Mesenchymal stem cell (in vitro differentiated cells and primary cell): ENCODE results near the gene DHX30.

Source experiments
- DNase-seq: peaks from one replicate; pipeline ENCODE4 v3.0.0-alpha.2; 2013
- H2AFZ ChIP-seq: one replicate; pipeline ENCODE4 v1.6.1; 2013; ENCODE audit warnings: low read depth, mild to moderate bottlenecking, control low read depth, inconsistent platforms, low read length, moderate library complexity
- H2AK5ac ChIP-seq: 2 replicates; pipeline ENCODE4 v1.6.1; 2013; ENCODE audit warnings: low read length, moderate library complexity, mild to moderate bottlenecking, inconsistent platforms; ENCODE audit not compliant: severe bottlenecking
- H2BK120ac ChIP-seq: one replicate; pipeline ENCODE4 v1.6.1; 2013; ENCODE audit warnings: low read depth, mild to moderate bottlenecking, inconsistent platforms, low read length, moderate library complexity
- H2BK12ac ChIP-seq, 2 experiments: one replicate each; pipeline ENCODE4 v1.6.1; 2013; ENCODE audit warnings: inconsistent platforms in 2 of 2, low read length in 2 of 2, mild to moderate bottlenecking in 2 of 2, moderate library complexity in 2 of 2, control low read depth in 1 of 2
- H2BK15ac ChIP-seq: one replicate; pipeline ENCODE4 v1.6.1; 2013; ENCODE audit warnings: mild to moderate bottlenecking, low read depth, inconsistent platforms; ENCODE audit not compliant: poor library complexity, severe bottlenecking
- H2BK5ac ChIP-seq: 2 replicates; pipeline ENCODE4 v1.6.1; 2013; ENCODE audit warnings: low read depth, mild to moderate bottlenecking, low read length, control low read depth, inconsistent platforms; ENCODE audit not compliant: poor library complexity, severe bottlenecking
- H3K14ac ChIP-seq, 2 experiments: one replicate each; pipeline ENCODE4 v1.6.1; 2013; ENCODE audit warnings: inconsistent platforms in 2 of 2, low read length in 2 of 2, control low read depth in 1 of 2, mild to moderate bottlenecking in 1 of 2, moderate library complexity in 1 of 2
- H3K18ac ChIP-seq, 2 experiments: one replicate each; pipeline ENCODE4 v1.6.1; 2013; ENCODE audit warnings: inconsistent platforms in 2 of 2, low read length in 2 of 2, control low read depth in 1 of 2, low read depth in 1 of 2, mild to moderate bottlenecking in 1 of 2
- H3K23ac ChIP-seq, 2 experiments: one replicate each; pipeline ENCODE4 v1.6.1; 2013; ENCODE audit warnings: inconsistent platforms in 2 of 2, low read length in 2 of 2, mild to moderate bottlenecking in 2 of 2, moderate library complexity in 2 of 2, control low read depth in 1 of 2
- H3K27ac ChIP-seq: 2 replicates; pipeline ENCODE4 v1.5.1; 2013; ENCODE audit warnings: mild to moderate bottlenecking, moderate library complexity, low read length, control low read depth, inconsistent platforms; ENCODE audit not compliant: poor library complexity, severe bottlenecking
- H3K27me3 ChIP-seq, 2 experiments: 2 replicates each; pipeline versions ENCODE4 v1.6.1 to v1.7.0; 2013; ENCODE audit warnings: low read length in 2 of 2, mild to moderate bottlenecking in 2 of 2, moderate library complexity in 2 of 2, control low read depth in 1 of 2, inconsistent platforms in 1 of 2; ENCODE audit not compliant: control insufficient read depth in 1 of 2, insufficient read depth in 1 of 2
- H3K36me3 ChIP-seq, 2 experiments: 2 replicates each; pipeline versions ENCODE4 v1.6.1 to v1.7.0; 2013; ENCODE audit warnings: low read length in 2 of 2, control low read depth in 1 of 2, inconsistent platforms in 1 of 2, low read depth in 1 of 2, mild to moderate bottlenecking in 1 of 2; ENCODE audit not compliant: insufficient read depth in 2 of 2, control insufficient read depth in 1 of 2
- H3K4ac ChIP-seq, 2 experiments: one replicate each; pipeline ENCODE4 v1.6.1; 2013; ENCODE audit warnings: inconsistent platforms in 2 of 2, low read length in 2 of 2, mild to moderate bottlenecking in 2 of 2, moderate library complexity in 2 of 2, control low read depth in 1 of 2, low read depth in 1 of 2
- H3K4me1 ChIP-seq: 2 replicates; pipeline ENCODE4 v1.6.1; 2013; ENCODE audit warnings: low read depth, low read length, control low read depth; ENCODE audit not compliant: control insufficient read depth, insufficient read depth
- H3K4me2 ChIP-seq: 2 replicates; pipeline ENCODE4 v1.6.1; 2013; ENCODE audit warnings: low read length, mild to moderate bottlenecking, inconsistent platforms; ENCODE audit not compliant: poor library complexity, severe bottlenecking
- H3K4me3 ChIP-seq, 2 experiments: 2 replicates each; pipeline versions ENCODE4 v1.5.1 to v1.7.0; 2013; ENCODE audit warnings: low read length in 2 of 2, mild to moderate bottlenecking in 2 of 2, control low read depth in 1 of 2, low read depth in 1 of 2; ENCODE audit not compliant: insufficient read depth in 1 of 2
- H3K79me1 ChIP-seq: replicated peaks from 2 replicates; pipeline ENCODE4 v1.6.1; 2013; ENCODE audit warnings: mild to moderate bottlenecking, control low read depth, low read length, inconsistent platforms; ENCODE audit not compliant: poor library complexity, severe bottlenecking
- H3K9ac ChIP-seq: 2 replicates; pipeline ENCODE4 v1.7.0; 2013; ENCODE audit warnings: mild to moderate bottlenecking, low read length, moderate library complexity
- H3K9me3 ChIP-seq: 2 replicates; pipeline ENCODE4 v1.7.0; 2013; ENCODE audit warnings: mild to moderate bottlenecking, low read length; ENCODE audit not compliant: control insufficient read depth
- H4K8ac ChIP-seq: one replicate; pipeline ENCODE4 v1.6.1; 2013; ENCODE audit warnings: inconsistent platforms, mild to moderate bottlenecking, low read length, moderate library complexity
- H4K91ac ChIP-seq: one replicate; pipeline ENCODE4 v1.6.1; 2013; ENCODE audit warnings: mild to moderate bottlenecking, low read length, inconsistent platforms
- WGBS: methylation state at CpG from one replicate; pipeline ENCODE4 v1.1.7; 2013; ENCODE audit warnings: mixed read lengths; 5-methylcytosine and 5-hydroxymethylcytosine counted together

The DHX30 gene

DNA sequence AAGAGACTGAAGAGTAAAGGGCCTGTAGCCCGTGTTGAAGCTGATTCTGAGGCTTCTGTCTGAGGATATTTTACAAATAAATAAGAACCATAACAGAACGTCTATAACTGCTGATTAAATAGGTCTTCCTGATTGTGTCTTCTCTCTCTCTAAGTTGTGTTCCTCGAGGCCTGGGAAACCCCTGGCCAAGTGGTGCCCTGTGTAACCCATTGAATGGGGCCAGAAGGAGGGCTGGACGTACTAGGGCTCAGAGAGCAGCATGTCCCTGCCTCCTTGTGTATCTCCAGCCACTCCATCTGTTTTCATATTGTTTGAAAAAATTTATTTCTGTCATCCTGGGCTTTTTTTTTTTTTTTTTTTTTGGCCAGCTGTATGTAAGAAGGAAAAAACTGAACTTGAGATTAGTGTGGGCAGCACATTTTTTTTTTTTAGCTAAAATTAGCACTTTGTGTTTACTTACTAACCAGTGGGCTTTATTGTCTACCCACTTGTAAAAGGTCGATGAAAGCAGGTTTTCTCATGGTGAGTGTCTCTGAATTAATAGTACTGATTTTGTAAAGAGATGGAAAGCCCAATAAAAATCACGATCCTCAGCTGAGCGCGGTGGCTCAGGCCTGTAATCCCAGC, 10.7 kb downstream of the DHX30 start:
- H4K91ac ChIP-seq: no peak overlapping the region
- H3K79me1 ChIP-seq: peaks cover 18% of the 10 kb centered on the region
- H2AFZ ChIP-seq: no peak overlapping the region
- no peak overlapping the region for H2BK12ac ChIP-seq
- peaks cover 39 to 67% of the 10 kb centered on the region in 2 experiments for H3K36me3 ChIP-seq
- no peaks in the 10 kb centered on the region for H3K9me3 ChIP-seq
- DNase-seq: no peak
- H2BK15ac ChIP-seq: no peak overlapping the region
- H2BK120ac ChIP-seq: no peak overlapping the region
- H3K4ac ChIP-seq: no peak overlapping the region
- no peak overlapping the region for H3K27ac ChIP-seq
- H3K27me3 ChIP-seq: no peaks in the 10 kb centered on the region
- H3K14ac ChIP-seq: no peak overlapping the region
- WGBS: 91% methylated on average over 5 of the region's 8 CpGs
- no peak overlapping the region for H3K23ac ChIP-seq
- no peak overlapping the region for H2BK5ac ChIP-seq
- H3K18ac ChIP-seq: no peak overlapping the region
- no peak overlapping the region for H4K8ac ChIP-seq
- H2AK5ac ChIP-seq: no peak overlapping the region
- no peak overlapping the region for H3K9ac ChIP-seq
- H3K4me3 ChIP-seq: no peak overlapping the region
- H3K4me2 ChIP-seq: no peak overlapping the region
- H3K4me1 ChIP-seq: no peaks in the 10 kb centered on the region

DNA sequence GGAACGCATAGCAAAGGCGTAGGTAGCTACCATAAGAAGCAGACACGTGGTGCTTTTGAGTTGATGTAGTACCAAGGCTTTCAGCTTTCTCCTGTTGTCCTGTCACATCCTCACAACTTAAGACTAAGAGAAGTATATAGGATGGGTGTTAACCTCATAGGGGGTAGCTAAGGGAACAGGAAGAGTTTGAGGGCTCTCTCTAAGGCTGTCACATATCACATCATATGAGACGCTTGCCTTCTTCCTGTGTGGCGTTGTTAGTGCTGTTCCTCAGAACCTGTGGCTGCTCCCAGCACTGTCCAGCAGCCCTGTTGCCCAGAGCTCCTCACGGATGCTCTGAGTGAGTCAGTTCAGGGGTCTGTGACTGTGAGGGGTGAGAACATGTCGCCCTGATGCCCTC, 14.7 kb downstream of the DHX30 start:
- no peak overlapping the region for H2AFZ ChIP-seq
- H3K4me3 ChIP-seq: no peak overlapping the region
- H3K36me3 ChIP-seq: peaks cover 34 to 64% of the 10 kb centered on the region in 2 experiments
- no peak for DNase-seq
- H4K91ac ChIP-seq: no peak overlapping the region
- no peak overlapping the region for H2BK12ac ChIP-seq
- H3K27ac ChIP-seq: no peak overlapping the region
- H3K4me2 ChIP-seq: no peak overlapping the region
- H3K4ac ChIP-seq: no peak overlapping the region
- no peak overlapping the region for H3K18ac ChIP-seq
- WGBS: 97% methylated on average over 7 of the region's 7 CpGs
- no peaks in the 10 kb centered on the region for H3K9me3 ChIP-seq
- H4K8ac ChIP-seq: no peak overlapping the region
- H2BK5ac ChIP-seq: no peak overlapping the region
- H3K14ac ChIP-seq: no peak overlapping the region
- peaks cover 3% of the 10 kb centered on the region for H3K79me1 ChIP-seq
- no peak overlapping the region for H2AK5ac ChIP-seq
- no peak overlapping the region for H3K9ac ChIP-seq
- no peaks in the 10 kb centered on the region for H3K27me3 ChIP-seq
- no peak overlapping the region for H2BK120ac ChIP-seq
- no peak overlapping the region for H2BK15ac ChIP-seq
- no peak overlapping the region for H3K23ac ChIP-seq
- H3K4me1 ChIP-seq: no peaks in the 10 kb centered on the region

DNA sequence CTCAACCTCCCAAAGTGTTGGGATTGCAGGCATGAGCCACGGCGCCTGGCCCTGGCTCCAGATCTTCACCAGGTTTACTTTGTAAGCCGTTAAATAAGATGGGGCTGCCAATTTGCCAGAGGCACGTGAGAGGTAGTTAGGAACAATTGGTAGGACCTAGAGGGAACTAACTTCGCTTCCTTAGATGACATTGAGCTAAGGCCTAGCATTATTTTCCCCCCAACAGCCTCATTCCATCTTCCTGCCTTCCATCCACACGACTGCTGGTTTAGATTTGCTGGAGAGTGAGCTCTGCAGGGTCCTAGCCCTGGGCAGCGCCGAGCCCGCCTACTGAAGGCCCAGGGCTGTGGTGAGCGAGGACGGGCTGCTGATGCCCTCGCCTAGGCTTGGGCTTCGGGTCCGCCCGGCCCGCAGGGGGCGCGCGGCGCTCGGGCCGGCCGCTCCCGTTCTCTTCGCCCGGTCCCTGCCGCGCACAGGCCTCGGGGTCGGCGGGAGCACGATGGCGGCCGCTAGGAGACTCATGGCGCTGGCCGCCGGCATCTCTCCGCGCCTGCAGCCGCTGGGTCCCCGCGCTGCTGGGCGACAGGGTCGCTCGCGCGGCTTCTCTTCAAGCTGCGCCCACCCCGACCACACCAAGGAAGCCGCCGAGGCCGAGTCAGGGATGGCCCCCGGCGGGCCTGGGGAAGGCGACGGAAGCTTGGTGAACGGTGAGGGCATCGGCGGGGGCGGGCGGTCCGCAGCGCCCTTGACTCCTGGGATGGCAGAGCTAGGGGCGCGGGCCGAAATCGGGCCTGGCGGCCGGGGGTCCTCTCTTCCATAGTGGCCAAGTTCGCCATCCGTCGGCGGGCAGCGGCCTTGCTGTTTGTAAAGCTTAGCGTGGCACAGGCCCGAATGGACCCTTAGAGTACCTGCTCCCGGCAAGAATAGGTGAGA, 21.9 kb downstream of the DHX30 start:
- Histone ChIP-seq H4K8ac (peak overlapping the region; percentile 100), H2AFZ (peak overlapping the region; percentile 84), H3K79me1 (peaks cover 16% of the 10 kb centered on the region), H4K91ac (peak overlapping the region; percentile 86), H3K36me3 (peaks cover 27 to 43% of the 10 kb centered on the region in 2 experiments), H3K4me1 (peaks cover 8% of the 10 kb centered on the region), H3K27me3 (no peaks in the 10 kb centered on the region), H3K18ac (peak overlapping the region; percentile 78 to 94), H3K23ac (no peak overlapping the region), H3K27ac (peak overlapping the region; percentile 23), H2BK120ac (peak overlapping the region; percentile 85), H3K14ac (peak overlapping the region in 1 of 2 experiments; percentile 88), H3K9me3 (no peaks in the 10 kb centered on the region), H3K9ac (peak overlapping the region; percentile 96), H2BK5ac (peak overlapping the region; percentile 26), H3K4me3 (peak overlapping the region; percentile 97 to 99), H2BK15ac (peak overlapping the region; percentile 83), H3K4me2 (peak overlapping the region; percentile 98), H2AK5ac (peak overlapping the region; percentile 75), H2BK12ac (no peak overlapping the region), H3K4ac (peak overlapping the region; percentile 87 to 91)
- WGBS: 4% methylated on average over 75 of the region's 77 CpGs
- peak; percentile 85 for DNase-seq

DNA sequence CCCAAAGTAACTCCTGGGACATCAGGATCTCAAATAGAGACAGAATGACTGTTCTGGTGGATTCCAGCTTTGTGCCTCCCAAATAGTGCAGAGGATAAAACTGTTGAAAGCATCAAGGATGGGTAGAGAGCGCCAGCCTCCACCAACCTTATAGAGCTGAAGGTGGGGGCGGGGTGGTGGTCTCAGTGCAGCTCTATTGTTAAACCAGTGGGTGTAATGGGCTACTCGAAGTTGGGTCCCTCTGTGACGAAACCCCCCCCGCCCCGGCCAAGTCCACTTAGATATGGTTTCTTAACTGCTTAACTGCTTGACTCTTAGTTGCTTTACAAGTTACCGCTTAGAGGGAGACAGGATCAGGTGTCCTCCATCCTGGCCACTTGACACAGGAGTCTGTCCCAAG, 22.7 kb downstream of the DHX30 start:
- H3K27me3 ChIP-seq: no peaks in the 10 kb centered on the region
- peaks cover 8% of the 10 kb centered on the region for H3K4me1 ChIP-seq
- H3K9ac ChIP-seq: peak overlapping the region; percentile 96
- no peak overlapping the region for H2BK5ac ChIP-seq
- 40% methylated on average over 7 of the region's 7 CpGs for WGBS
- peaks cover 27 to 40% of the 10 kb centered on the region in 2 experiments for H3K36me3 ChIP-seq
- no peak overlapping the region for H2BK12ac ChIP-seq
- peak overlapping the region; percentile 78 to 89 for H3K18ac ChIP-seq
- H3K4me3 ChIP-seq: peak overlapping the region; percentile 97 to 99
- H3K23ac ChIP-seq: peak overlapping the region in 1 of 2 experiments; percentile 77
- H2AFZ ChIP-seq: no peak overlapping the region
- peak overlapping the region; percentile 100 for H4K8ac ChIP-seq
- no peak overlapping the region for H2BK120ac ChIP-seq
- peak overlapping the region; percentile 98 for H3K4me2 ChIP-seq
- peak overlapping the region; percentile 2 for H4K91ac ChIP-seq
- peak overlapping the region in 1 of 2 experiments; percentile 88 for H3K14ac ChIP-seq
- DNase-seq: no peak
- H2BK15ac ChIP-seq: no peak overlapping the region
- H3K9me3 ChIP-seq: no peaks in the 10 kb centered on the region
- peak overlapping the region; percentile 75 for H2AK5ac ChIP-seq
- peak overlapping the region in 1 of 2 experiments; percentile 91 for H3K4ac ChIP-seq
- H3K79me1 ChIP-seq: peaks cover 18% of the 10 kb centered on the region
- H3K27ac ChIP-seq: no peak overlapping the region
